CD4-positive, alpha-beta T cell treated with Interleukin-15 for 4 hours (primary cell): ENCODE data around the gene FHOD3.

Experiments
- DNase-seq: peaks from one replicate; pipeline ENCODE4 v3.0.0-alpha.2; 2020; ENCODE audit warnings: low spot score

The FHOD3 gene

DNA sequence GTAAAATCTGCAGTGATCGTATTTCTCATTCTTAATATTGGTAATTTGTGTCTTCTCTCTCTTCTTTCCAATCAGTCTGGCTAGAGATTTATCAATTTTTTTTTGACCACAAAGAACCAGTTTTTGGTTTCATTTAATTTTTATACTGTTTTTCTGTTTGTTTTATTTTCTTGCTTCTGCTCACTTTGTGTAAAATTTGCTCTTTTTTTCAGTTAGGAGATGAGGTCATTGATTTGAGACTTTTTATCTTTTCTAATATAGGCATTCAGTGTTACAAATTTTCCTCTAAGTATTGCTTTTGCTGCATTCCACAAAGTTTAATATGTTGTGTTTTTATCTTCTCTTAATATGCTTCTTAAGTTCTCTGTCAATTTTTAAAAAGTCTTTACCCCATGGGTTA, 370.8 kb downstream of the FHOD3 start:
- DNase-seq: no peak

DNA sequence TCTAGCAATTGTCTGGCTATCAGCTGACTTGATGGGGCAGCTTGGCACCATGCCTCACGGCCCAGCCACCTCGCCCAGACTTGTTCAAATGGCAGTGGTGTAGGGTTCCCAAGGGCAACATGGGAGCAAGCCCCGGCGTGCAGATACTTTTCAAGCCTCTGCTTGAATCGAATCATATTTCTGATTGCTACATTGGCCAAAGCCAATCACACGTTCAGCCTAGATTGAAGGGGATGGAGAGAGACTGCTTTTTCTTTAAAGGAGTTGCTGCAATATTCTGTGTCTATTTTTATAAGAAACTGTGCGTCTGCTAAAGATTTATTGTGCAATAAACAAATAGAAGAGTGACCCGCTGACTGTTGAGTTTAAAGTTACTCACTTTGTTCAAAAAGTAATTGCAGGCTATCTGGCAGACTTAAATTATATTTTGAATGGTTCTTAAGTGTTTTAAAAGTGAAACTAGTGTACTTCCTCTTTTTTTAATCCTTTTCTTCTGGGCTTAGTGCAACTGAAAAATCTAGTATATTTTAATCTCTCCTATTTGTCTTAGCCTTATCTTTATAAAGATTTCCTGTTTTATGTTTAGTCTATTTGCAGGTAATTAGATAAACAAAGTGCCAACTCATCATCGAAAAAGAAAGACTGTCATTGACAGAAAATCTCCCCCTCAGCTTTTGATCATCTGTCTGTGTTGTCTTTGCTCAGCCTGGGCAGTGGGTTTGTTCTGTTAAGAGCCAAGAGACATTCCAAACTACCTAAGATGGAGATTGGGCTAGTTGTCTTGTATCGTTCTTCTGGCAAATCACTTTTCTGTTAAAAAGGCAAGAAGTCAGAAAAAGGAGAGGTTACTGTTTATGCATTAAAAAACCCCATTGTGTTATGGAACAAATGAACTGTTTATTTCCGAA, 375.2 kb downstream of the FHOD3 start:
- DNase-seq: no peak

DNA sequence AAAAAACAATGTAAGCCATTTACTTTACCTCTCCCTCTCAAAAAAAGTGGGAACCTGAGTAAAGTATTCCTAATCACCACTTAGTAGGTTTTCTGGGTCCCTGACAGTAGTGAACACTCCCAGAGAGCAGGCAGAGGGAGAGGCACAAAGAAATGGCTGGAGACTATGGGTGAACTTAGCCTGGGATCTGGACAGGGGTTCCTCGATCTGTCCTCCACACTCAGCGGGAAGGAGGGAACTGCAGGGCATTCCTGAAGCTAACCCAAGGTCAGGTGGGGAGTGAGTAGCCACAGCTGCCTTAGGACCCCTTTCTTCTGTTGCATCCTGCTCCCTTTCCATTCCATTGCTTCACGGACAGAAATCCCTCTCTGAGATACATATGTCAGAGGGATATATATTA, 375.9 kb downstream of the FHOD3 start:
- no peak for DNase-seq

DNA sequence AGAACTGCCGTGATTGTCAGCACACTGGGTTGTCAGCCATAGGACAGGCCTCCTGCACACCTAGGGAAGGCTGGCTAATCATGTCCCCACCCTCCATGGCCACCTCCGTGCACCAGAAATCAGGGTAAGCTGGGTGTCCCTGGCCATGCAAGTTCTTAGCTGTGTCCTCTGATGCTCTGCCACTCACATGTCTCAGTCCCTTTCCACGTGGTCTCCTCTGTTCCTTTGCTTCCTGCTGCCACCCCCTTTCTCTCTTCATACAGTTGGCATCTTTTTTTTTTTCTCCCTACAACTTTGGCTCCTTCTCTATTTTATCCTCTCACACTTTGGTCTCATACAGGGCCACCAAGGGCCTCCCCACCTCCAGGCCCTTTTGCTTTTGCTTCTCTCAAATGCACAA, 377.6 kb downstream of the FHOD3 start:
- no peak for DNase-seq

DNA sequence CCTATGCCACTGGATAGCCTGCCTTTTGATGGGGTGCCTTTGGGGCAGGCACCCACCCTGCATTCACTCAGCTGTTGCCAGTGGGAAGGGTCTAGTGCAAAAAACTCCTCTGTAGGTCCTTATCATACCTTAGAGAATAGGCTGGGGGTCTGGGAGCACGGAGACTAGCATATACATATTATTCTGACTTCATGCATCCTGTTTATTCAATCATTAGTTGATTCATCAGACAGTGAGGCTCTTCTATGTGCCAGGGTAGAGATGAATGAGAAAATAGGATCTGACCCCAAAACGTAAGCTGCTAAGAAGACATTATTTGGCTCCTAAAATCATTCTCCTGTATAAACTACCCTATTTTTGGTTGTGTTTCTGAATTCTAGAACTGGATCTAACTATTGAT, 378.0 kb downstream of the FHOD3 start:
- DNase-seq: no peak

DNA sequence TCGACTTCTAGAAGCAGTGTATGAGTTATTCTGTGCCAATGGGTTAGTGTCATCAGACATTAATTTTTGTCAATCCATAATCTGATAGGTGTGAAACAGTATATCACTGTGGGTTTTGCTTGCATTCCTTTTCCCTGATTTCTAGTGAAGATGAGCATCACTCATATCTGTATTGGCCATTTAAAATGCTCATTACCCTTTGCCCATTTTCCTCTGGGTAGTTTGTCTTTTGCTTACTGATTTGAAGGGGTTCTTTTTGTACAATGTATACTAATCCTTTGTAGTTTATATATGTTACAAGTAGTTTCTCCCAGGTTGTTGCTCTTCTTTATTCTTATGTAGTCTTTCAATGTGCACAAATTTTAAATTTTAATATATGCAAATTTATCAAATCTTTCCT, 379.1 kb downstream of the FHOD3 start:
- DNase-seq: no peak

DNA sequence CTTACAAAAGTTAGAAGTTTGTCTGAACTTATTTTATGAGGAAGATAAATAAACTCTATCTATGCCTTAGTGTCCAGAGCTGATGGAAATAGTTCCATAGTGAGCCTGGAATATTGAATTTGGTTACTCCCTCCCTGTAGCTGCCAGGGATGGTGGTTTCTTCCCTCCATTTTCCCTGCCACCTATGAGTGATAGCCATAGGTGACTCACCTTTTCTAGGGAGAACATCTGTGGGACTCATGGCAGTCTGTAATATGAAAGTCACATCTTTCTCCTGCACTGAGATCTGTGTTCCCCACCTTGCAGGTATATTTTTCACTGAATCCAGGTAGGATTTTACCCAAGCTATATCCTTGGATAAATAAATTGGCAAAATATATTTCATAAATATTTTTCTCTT, 382.5 kb downstream of the FHOD3 start:
- DNase-seq: no peak

DNA sequence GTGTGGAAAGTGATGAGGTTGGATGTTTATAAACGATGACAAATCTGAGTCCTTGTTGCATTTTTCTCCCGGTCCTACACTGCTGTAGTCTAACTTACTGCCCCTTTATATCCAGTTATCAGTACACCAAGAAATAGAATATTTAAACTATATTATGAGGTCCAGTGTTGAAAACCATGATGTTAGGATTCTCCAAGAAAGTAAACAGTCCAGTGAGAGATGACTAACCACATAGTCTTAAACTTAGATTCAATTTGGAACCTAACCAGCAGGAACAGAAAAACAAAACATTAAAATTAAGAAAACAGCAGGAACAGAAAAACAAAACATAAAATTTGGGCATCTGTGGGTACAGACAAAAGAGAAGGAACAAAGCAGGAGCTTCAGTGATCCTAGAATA, 388.1 kb downstream of the FHOD3 start:
- no peak for DNase-seq

DNA sequence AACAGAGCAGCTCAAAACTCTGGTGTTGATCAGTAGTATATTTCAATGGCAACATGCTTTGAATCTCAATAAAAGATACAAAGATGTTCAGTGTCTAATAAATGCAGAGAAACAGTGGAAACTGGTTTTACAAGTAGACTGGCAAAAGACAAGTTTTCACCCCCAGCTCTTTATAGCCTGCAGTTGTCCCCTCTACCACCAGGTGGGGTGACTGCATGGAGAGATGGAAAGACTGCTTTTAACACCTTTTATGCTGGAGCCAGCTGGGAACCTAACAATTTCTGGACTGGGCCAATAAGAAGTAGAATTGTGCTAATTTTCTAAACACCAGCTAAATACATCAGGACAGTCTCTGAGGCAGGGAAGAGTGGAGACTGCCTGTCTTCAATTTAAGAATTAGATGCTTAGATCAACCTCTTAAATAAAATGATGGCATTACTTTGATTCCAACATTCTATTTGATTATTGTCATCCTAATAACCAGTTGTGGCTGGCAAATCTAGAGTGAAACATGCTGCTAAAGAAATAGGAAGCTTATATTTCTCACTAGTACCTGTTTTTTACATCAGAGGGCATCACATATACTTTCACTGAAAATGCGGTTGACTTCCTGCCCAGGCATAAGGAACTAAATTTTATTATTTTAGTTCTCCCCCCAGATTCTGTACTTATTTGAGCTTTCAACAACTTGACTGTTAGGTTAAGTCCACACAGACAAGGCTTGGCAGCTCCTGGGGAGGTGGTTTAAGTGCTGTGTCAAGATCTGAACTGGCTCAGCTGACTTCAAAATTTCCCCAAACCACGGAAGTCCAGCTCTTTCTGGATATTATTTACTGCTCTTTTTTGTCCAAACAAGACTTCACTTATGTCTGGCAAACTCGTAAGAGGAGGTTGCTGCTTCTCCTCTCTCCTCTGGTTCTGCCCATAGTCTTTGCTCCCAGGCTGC, 390.8 kb downstream of the FHOD3 start:
- peak; percentile 18 for DNase-seq

DNA sequence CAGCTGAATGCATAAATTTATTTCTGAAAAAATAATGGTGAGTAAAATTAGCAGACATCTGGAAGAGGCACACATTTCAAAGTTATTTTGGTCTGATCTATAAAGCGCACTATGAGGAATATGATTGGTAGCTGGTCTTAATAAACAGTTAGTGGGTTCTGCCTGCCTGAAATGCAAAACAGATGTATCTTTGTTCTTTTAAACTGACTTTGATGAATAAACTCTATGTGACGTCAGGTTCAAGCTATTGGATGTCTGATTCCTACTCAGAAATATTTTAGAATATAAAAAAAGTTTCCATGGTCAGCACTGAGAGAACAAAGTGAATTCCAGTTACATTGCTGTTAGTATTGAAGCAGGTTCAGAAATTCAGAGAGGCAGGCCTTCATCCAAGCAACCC, 394.9 kb downstream of the FHOD3 start:
- DNase-seq: no peak

DNA sequence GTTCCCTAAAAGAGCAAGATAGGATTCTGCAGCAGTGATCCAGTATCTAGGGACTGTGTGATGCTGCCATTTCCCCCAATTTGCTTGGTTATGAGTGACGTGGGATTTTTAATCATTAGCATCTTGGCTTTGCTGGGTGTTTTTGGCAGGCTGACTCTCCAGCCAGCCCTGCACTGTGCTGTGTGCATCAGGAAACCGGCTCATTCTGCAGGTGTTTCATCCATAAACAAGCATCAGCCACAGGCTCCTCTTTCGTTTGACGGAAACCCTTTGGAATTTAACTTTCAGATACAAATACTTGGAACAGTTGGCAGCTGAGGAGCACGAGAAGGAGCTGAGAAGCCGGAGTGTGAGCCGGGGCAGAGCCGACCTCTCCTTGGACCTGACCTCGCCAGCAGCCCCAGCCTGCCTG, 395.4 kb downstream of the FHOD3 start:
- no peak for DNase-seq

DNA sequence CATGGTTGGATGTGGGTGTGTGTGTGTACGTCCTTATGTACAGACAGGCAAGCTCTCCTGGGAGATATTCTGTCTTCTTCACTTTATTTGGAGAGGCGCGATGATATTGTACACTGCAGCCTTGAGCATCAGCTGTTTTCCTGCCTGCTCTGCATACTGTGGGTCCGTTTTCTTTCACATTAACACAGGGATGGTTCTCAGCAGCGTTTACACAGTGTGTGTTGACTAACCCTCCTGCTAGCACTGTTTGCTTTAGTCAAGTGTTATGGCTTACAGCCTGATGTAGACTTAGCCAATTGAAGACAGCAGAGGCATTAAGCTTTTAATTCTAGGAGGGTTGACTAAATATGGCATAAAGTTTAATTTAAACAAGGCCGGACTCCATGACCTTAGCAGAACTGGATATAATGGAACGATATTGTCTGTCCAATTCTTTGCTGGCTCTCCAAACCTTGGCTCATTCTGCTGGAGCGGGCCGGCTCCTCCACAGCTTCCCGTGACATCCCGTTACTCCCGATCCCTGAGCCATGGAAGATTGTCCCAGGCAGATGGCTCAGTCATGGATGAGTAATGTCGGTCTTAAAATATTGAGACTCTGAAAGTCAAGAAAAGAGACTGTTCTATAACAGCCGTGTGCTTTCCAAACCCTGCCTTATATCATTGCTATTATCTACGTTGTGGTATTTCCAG, 396.6 kb downstream of the FHOD3 start:
- no peak for DNase-seq

DNA sequence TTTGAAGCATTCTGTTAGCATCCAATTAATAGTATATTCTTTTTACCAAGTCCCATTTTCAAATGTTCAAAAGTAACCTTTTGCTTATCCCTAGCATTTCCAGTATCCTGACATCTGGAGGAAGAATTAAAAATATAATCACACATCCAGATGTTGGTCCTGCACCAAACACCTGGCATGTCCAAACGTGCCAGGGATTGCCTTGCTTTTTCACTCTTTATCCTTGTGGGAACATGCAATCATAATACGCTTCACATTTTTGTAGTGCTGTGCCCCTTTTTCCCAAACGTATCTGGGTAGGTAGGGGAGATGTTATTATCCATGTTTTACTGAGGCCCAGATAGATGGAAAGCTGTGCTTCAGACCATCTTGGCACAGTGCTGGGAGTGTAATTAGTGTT, 398.3 kb downstream of the FHOD3 start:
- DNase-seq: no peak

DNA sequence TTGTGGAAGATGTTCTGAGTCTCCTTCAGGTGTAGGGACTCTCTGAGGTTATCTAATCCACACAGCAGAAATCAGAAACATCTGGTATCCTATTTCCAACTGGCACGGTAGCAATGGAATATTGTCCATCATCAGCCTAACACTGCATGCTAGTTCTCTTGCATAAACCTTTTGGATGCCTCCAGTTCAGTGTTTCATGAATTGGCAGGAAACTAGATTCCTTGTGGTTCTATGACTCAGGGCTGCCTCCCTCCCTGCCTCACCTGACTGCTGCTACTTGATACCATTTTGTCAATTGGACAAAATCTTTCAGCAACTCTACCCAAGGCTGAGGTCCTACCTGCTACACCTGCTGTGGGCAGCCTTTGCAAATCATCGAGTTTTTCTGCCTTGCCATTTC, 400.4 kb downstream of the FHOD3 start:
- no peak for DNase-seq

DNA sequence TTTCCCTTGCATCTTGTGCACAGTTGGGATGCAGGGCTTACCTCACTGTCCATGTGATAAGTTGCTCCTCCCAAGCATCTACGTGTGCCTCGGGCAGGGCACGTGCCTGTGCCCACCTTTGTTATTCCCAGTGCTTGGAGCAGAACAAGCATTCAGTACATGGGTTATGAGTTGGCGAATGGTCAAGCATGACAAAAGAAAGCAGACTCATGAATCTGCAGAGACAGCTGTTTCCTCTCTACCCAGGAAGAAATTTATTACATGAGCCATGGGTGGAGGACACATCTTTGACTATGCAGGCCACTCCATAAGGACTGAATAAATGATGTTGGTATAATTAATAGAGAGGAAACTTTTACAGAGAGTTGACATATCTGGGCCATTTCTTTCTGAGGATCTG, 403.4 kb downstream of the FHOD3 start:
- no peak for DNase-seq

DNA sequence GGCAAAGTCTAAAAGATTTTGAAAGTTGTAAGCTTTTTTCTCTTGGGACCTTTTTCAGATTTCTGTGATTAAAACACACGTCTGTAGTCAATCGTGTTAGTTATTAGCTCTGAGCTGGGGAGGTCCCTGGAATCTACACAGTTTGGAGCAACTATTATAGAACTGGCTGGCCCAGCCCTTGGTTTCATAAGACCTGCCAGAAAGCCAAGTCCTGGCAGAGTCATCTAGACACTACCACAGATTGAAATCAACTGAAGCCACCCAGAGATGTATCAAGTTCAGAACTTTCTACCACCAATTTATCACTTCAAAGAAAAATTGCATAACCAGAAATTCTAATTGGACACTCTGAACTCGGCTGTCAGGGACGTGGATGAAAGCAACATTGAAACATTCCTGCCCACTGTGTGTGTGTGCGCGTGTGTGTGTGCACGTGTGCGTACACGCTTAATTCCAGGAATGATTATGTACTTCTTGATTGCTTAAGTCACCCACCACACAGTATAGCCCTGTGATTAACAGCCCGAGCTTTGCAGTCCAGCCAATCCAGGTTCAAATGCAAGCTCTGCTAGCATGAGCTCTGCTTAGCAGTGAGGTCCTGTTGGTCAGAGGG, 405.0 kb downstream of the FHOD3 start:
- DNase-seq: no peak

DNA sequence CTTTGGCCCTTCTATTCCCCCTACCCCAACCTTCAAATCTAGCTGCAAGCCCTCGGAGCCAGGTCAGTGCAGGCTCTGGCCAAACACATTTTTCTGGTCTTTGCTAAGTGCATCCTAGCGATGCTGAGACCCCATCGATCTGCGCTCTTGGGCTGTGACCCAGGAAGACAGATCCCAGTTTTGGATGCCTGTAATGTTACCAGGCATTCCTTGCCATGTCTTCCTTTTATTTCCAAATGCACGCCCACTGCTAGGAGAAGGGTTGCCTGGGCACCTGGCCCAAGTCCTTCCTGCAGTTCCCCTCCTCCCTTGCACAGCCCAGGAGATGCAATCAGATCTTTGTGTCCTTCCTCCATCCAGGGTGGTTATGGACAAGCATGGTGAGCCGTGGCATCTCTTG, 406.6 kb downstream of the FHOD3 start:
- no peak for DNase-seq

DNA sequence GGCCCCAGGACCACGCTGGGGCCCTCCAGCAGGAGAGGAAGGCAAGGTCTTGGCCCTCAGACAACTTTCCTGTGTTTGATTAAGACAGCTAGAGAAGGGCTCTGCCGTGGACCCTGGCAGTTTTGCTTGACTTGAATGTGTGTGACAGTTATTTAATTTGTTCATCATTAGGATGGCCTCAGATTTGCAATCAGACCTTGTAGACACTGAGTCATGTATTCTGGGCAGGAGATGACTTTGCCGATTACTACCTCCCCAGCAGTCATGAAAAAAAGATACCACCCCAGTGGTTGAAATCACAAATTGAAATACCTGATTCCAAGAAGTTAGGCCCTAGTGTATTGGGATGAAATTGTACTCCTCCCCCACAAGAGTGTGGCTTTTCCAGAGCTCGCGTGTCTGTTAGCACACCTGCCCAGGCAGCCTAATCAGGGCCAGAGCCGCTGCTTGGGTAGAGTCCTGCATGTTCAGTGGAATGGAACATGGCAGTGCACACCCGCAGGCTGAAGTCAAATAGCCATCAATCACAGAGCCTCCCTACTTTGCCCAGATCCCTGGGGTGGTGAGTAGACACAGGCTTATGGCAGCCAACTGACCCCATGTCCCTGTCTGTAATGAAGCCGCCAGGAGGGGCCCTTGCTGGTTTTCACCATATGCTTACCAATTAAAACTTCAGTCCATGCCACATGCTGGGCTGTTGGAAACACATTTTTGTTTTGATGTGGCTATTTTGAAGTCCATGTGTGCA, 408.8 kb downstream of the FHOD3 start:
- no peak for DNase-seq

DNA sequence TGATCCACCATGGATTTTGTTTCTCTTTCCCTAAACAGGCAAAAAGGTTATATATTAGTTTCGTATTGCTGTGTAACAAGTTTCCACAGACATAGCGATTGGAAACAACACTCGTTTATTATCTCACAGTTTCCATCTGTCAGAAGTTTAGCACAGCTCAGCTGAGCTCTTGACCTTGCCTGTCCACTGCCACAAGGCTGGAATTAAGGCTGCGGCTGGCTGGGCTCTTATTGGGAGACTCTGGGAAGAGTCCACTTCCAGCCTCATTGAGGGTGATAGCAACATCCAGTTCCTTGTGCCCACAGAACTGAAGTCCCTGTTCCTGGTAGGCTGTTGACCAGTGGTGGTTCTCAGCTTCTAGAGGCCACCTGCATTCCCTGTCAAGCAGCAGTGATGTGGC, 410.9 kb downstream of the FHOD3 start:
- DNase-seq: no peak

DNA sequence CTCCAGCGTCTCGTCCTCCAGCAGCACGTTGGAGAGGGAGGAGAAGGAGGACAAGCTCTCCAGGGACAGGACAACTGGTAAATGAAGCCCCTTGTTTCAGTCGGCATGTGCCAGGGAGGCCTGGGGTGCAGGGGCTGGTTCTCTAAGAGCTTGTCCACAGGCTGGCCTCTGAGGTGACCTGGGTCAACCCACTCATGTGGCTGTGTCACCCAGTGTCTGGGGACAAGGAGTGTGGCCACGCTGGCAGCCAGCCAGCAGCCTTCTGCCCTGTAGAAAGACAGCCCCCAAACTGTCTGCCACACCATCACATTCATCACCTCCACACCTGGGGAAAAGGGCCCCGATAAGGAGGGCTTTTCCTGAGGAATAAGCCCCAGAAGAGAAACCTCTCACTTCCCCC, 411.8 kb downstream of the FHOD3 start:
- DNase-seq: no peak

DNA sequence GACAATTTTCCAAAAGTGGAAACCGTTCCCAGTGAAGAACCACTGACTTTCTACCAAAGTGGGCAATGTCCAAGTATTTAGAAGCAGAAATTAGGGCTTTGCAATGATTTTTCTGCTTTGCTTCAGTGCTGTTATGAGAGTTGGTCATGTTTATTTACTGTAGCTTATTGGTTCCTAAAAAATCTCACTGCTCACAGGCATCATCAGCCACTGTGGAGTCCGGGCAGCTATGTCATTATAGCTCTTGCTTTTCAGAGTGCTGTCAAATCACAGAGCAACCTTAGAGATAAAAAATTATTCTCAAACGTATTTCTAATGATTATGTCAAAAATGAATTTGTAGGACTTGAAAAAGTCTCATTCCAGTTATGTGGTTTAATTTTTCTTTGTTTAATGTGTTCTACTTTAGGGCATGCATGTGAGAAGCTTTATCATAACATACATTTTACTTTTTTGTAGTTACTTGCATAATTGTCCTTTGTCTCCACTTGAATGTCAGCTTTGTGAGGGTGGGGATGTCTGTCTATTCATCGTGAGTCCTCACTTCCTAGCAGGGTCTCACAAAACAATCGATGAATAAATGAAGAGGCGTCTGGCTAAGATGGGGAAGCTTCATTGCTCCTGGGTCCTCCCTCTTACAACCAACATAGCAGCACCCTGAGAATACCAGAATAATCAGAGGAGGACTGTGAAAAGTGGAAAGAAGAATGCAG, 413.7 kb downstream of the FHOD3 start:
- DNase-seq: no peak
